HG03095 (cell line): ENCODE data around the gene CCDC182.
A peak's percentile ranks its signal among the peaks of the same experiment; 100 is the strongest.

ENCODE experiments used
- ATAC-seq: cut with Tn5 transposase; IDR thresholded peaks from one replicate; pipeline ENCODE4 v1.9.1; 2021; ENCODE audit warnings: moderate library complexity; ENCODE audit not compliant: unreplicated experiment

The CCDC182 gene

DNA sequence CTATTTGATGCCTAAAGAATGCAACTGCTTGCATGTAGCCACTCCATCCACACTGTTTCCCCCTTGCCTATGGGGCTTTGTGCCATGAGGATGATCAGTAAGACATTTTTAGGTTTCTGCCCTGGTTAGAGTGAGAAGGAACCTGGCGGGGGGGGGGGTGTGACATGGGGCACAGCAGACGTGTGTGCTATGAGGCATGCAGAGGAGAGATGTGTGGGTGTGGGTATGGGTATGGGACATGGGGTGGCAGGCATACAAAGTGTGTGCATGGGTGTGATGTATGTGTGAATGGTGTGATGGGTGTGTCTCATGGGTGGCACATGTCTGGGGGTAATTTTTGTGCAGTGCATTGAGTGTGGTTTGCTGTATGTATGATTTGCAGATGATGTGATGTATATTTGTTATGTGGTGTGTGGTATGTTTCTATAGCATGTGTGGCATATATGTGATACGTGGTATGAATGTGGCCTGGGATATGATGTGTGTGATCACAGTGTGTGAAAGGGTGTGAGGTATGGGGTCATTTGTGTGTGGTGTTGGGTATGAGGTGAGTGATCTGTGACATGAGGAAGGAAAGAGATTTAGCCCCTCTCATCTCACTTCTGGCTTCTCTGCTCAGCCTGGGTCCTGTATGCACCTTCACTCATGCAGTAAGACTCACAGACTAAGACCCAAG, 14.9 kb downstream of the CCDC182 start:
- no peak for ATAC-seq

DNA sequence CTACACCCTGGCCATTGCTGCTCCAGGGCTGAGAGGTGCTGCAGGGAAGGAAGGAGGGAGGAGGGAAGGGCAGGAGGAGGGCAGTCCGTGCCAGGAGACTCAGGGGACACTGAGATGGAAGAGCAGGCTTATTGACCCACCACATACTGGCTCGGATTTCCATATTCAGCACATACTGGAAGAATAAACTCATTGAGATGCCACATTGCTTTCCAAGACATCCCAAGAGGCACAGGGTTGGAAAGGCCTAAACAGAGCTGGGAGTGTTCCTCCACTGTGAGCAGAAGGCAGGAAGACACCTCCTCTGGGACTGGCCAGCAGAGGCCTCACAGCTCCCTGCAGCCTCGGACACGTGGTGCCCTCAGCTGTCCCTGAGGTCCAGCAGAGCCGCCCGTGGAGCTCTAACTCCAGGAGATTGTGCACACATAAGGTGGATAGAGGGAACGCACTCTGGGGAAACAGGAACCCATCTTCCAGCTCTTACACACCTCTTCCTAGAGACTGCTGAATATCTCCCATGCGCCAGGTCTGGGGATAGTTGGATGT, 17.4 kb downstream of the CCDC182 start:
- no peak for ATAC-seq

- no peak for ATAC-seq
Measured at GRCh38 chr17:57726838-57727237, 18.3 kb downstream of the CCDC182 start.

GRCh38 chr17:57726213-57726790, 18.8 kb downstream of the CCDC182 start:
- no peak for ATAC-seq

- ATAC-seq = no peak
Measured at GRCh38 chr17:57724729-57725125, 20.4 kb downstream of the CCDC182 start.

DNA sequence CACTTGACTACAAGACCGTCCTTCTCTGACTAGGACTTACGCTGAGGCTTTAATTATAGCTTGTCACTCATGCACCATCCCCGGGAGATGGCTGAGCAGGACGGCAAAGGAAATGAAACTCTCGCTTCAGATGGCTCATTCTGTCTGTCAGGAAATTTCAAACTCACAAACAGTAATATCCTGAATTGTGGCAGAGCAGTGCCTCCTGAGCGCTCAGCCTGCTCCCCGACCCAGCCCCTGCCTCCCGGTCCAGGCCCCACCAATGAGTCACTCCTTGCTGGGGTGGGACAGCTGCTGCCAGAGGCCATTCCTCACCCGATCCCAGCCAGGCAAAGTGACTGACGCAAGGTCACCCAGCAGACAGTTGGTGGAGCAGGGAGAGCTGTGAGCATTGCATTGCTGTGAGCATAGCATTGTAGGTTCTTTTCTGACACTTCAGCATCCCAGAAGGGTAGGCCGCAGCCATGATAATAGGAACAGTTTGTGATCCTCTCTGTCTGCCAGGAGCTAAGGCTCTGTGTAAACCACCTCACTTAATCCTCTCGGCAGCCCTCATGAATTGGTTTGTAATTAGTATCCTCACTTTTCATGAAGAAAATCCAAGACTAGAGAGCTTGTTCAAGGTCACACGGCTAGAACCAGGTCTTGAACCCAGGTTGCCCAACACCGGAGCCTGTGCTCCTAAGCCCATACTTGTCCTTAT, 20.9 kb downstream of the CCDC182 start:
- ATAC-seq = peak; percentile 77

GRCh38 chr17:57723427-57724025, 21.6 kb downstream of the CCDC182 start:
- ATAC-seq = no peak

DNA sequence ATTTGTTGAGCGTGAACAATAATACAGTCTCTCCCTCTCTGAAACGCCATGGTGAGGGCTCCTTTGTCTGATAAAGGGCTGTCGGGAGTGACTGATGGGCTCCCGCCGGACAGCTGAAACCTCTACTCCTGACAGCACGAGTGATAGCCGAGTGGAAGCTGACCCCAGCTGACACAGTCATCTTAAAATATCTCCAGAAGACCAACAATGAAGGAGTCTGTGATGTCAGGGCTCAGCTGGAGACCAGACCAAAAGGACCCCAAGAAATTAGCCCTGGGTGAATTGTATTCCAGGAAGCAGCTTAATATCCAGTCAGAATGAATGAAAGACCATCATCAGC, 22.4 kb downstream of the CCDC182 start:
- ATAC-seq = no peak

- no peak for ATAC-seq
Measured at GRCh38 chr17:57721967-57722703, 23.0 kb downstream of the CCDC182 start.

GRCh38 chr17:57720386-57721035, 24.6 kb downstream of the CCDC182 start:
- ATAC-seq = no peak

DNA sequence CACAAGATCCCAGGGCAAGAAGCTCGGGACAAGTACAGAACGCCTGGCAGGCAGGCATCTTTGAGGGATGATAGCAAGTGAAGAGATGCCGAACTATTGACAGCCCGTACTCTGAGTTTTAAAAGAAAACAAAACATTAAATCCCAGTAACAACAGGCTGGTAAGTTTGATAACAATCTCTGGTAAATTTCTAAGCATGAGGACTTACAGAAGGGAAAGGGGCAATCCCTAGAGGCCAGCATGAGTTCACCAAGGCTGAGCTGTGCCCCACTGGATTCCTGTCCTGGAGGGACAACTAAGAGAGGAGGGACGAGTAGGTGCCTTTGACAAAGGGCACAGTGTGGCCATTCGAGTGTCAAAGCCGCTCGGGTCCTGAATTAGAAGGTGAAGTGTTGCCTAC, 26.2 kb downstream of the CCDC182 start:
- ATAC-seq = no peak

DNA sequence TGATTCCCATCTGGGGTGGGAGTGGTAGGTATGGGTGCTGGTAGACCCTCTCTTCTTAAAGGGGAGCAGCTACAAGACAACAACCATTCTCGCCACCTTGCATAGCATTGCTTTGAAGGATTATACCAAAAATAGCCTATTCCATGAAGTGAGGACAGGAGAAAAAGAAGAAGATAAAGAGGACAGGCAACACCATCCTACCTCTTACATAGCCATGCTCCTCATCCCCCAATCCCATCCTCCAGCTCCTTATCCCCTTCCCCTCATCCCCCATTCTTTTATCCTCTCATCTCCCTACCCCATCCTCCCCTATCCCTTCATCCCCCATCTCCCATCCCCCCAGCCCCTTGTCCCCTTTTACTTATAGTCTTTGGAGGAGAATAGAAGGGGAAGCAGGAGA, 29.1 kb downstream of the CCDC182 start:
- ATAC-seq = no peak

- no peak for ATAC-seq
Measured at GRCh38 chr17:57714665-57715180, 30.4 kb downstream of the CCDC182 start.

GRCh38 chr17:57713140-57713539, 32.0 kb downstream of the CCDC182 start:
- ATAC-seq = no peak

- ATAC-seq = no peak
Measured at GRCh38 chr17:57708410-57708809, 36.7 kb downstream of the CCDC182 start.

GRCh38 chr17:57707892-57708291, 37.2 kb downstream of the CCDC182 start:
- no peak for ATAC-seq

DNA sequence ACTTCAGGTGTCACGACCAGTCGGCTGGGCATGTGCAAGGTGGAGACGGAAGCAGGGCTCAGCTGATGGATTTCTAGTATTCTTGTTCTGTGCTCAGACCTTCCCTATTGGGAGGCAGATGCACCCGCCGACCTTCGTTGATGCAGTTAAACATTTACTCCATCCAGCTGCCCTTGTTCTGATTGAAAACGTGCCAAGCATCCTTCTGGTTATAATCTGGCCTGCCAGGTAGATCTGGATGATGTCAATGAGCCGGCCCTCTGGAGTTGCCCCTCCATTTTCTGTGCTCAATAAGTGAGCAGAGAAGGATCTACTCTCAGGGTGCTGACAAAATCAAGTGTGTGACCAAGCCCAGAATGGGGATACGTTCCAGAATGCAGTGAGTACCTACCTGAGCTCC, 38.3 kb downstream of the CCDC182 start:
- ATAC-seq = no peak

GRCh38 chr17:57705921-57706695, 39.0 kb downstream of the CCDC182 start:
- no peak for ATAC-seq

GRCh38 chr17:57704448-57704847, 40.7 kb downstream of the CCDC182 start:
- ATAC-seq = no peak

DNA sequence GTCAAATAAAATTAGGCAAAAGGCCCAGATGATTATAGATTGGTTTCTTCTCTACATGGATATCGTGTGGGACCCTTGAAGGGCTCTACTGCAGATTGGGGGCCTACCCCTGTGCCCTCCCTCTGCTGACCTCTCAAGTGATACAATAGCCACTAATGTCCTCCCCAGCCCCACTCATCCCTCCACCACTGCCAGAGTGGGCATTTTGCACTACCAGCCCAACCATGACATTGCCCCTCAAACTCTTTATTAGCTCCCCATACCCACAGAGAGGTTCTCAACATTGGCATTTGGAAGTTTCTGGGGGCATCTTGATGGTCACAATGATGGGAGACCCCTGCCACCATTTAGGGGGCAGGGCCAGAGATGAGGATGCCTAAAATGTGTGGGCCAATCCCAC, 41.8 kb downstream of the CCDC182 start:
- ATAC-seq = no peak
